ENCODE measurements around the gene NBPF4. TPM values are rescaled to one million over a fixed set of nuclear protein-coding genes. Genes with fewer than 3 reads are reported as not detected.

NBPF4 gene
- total RNA-seq, 1 donor from 2014 or later: not detected

DNA sequence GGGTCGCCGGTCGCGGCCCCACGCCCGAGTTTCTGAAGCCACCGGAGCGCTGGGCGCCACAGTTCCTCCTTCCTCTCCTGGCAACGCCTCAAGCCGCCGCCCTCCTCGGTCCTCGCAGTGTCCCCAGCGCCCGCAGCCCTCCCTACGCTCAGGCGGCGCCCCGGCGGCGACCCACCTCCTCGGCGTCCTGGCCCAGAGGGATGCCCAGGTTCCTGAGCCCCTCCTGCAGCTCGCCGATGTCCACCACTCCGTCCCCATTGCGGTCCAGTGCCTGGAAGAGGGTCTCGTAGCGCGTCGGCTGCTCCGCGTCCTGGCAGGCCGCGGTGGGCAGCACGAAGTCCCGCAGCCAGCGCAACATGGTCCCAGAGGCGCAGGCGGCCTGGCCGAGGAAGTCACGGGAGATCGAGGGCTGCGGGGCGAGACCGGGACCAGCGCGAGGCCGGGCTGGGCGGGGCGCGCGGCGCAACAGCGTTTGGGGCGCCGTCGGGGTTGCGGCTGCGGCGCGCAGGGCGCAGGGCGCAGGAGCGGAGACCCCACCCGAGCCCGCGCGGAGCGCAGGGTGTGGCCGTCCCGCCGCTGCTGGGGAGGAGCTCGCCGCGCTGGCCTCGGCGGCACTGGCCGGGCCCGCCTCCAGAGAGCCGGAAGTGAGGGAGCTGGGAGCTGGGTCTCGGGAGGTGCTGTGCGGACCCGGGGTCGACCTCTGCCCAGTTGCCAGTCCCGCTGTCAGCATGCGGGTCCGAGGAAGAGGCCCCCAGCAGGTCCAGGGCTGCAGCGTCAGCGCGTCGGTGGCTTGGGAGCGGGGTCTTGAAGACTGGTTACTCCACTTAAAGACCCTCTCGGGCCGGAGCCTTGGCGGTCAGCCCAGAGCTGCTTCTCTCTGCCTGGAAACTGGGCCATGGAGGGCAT is 43.8 kb downstream of the NBPF4 start, which contains the start of gene SLC25A24:
TSS of gene SLC25A24 (minus strand) at position 563 of the 906 bp plus-strand sequence. CDS start at position 358, 205 bp downstream.
- TF ChIP-seq, protein P1, sequence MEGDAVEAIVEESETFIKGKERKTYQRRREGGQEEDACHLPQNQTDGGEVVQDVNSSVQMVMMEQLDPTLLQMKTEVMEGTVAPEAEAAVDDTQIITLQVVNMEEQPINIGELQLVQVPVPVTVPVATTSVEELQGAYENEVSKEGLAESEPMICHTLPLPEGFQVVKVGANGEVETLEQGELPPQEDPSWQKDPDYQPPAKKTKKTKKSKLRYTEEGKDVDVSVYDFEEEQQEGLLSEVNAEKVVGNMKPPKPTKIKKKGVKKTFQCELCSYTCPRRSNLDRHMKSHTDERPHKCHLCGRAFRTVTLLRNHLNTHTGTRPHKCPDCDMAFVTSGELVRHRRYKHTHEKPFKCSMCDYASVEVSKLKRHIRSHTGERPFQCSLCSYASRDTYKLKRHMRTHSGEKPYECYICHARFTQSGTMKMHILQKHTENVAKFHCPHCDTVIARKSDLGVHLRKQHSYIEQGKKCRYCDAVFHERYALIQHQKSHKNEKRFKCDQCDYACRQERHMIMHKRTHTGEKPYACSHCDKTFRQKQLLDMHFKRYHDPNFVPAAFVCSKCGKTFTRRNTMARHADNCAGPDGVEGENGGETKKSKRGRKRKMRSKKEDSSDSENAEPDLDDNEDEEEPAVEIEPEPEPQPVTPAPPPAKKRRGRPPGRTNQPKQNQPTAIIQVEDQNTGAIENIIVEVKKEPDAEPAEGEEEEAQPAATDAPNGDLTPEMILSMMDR (conservative IDR thresholded peaks at IDR 0.05; ENCODE audit: low read depth, low read length): no peak
- peak within 1 kb of the TSS; percentile 97 for H3K4me3 ChIP-seq (ENCODE audit: low read depth, low read length)
- no peak for DNase-seq (ENCODE audit: low read depth)

DNA sequence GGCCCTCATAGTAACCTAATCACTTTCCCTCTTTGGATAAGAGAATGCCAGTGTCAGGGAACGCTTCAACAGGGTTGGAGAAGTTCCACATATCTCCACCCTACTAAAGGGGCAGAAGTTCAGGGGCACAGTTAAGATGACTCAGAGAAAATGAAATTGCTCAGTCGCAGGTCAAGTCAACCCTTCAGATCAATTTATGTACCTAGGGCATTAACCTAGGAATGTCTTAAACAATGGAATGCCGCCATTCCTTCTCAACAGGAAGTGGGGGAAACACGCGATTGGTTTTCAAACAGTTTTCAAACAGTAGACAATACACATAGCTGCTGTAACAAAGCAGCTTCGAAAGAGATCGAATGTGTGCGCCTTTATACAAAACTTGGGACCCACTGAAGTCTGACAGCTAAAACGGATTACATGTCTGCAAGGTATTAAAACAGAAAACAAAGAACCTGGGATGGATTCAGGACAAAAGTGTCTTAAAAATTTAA is 44.6 kb downstream of the NBPF4 start:
- peak; percentile 53 for DNase-seq (ENCODE audit: low read depth)
- peak overlapping the region; percentile 97 for H3K4me3 ChIP-seq (ENCODE audit: low read depth, low read length)
- TF ChIP-seq, protein P1 (conservative IDR thresholded peaks at IDR 0.05; ENCODE audit: low read depth, low read length): no peak

GRCh38 chr1:108194051-108194450 is 49.8 kb downstream of the NBPF4 start:
- DNase-seq (ENCODE audit: low read depth): no peak
- no peak overlapping the region for H3K4me3 ChIP-seq (ENCODE audit: low read depth, low read length)
- TF ChIP-seq, protein P1 (conservative IDR thresholded peaks at IDR 0.05; ENCODE audit: low read depth, low read length): no peak

DNA sequence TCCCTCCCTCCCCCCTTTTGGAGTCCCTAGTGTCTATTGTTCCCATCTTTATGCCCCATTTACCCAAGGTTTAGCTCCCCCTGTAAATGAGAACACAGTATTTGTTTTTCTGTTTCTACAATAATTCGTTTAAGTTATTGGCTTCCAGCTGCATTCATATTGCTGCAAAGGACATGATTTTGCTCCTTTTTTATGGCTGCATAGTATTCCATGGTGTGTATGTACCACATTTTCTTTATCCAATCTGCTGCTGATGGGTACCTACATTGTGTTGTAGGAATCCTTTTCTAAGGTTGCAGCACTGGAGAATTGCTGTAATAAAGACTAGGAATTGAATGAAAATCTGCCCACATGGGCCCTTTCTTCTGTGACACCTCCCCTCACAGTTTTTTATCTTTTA is 50.5 kb downstream of the NBPF4 start:
- TF ChIP-seq, protein P1 (conservative IDR thresholded peaks at IDR 0.05; ENCODE audit: low read depth, low read length): no peak
- H3K4me3 ChIP-seq (ENCODE audit: low read depth, low read length): no peak overlapping the region
- no peak for DNase-seq (ENCODE audit: low read depth)

- no peak overlapping the region for H3K4me3 ChIP-seq (ENCODE audit: low read depth, low read length)
- TF ChIP-seq, protein P1 (conservative IDR thresholded peaks at IDR 0.05; ENCODE audit: low read depth, low read length): no peak
- DNase-seq (ENCODE audit: low read depth): no peak
Measured at GRCh38 chr1:108192581-108192980, 51.3 kb downstream of the NBPF4 start.

DNA sequence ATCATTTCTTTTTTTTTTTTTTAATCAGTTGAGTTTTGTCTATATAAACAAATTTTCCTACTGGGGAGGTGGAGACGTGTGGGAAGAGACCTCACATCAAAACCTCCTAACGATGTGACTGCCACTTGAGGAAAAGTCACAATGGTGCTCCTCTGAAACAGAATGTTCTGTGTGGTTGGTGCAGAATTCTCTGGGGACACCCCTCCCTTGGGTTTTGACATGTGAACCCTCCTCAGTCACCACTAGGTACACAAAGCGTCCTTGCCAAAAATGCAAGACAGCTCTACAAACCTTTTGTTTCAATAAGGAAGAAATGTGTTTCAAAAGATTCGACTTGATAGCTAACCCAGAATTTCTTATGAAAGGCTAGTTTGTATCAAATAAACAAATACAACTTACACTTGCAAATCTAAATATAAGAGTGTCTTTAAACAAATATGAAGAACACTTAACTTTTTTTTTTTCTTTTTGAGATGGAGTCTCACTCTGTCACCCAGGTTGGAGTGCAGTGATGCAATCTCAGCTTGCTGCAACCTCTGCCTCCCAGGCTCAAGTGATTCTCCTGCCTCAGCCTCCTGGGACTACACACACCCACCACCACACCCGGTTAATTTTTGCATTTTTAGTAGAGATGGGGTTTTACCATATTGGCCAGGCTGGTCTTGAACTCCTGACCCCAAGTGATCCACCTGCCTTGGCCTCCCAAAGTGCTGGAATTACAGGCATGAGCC is 53.0 kb downstream of the NBPF4 start:
- TF ChIP-seq, protein P1 (conservative IDR thresholded peaks at IDR 0.05; ENCODE audit: low read depth, low read length): no peak
- no peak overlapping the region for H3K4me3 ChIP-seq (ENCODE audit: low read depth, low read length)
- no peak for DNase-seq (ENCODE audit: low read depth)
